ENCODE results near the gene FADS6.
"Not testable (repeated sequence)": the region's sequence is repeated elsewhere in the genome, so short reads cannot be mapped to it uniquely, and the experiment has no call there.

Gene FADS6

GRCh38 chr17:74917430-74917829 is 24.0 kb upstream of the FADS6 start:
- Histone ChIP-seq H3K4me3 (ENCODE audit: low read length) (no peak overlapping the region), H3K9ac (ENCODE audit: low read length) (no peak overlapping the region), H3K9me3 (ENCODE audit: control insufficient read depth, low read length) (no peaks in the 10 kb centered on the region), H3K36me3 (ENCODE audit: control insufficient read depth, insufficient read depth, low read length) (no peaks in the 10 kb centered on the region), H3K27me3 (ENCODE audit: control insufficient read depth, insufficient read depth, low read length) (peaks cover 32% of the 10 kb centered on the region), H3K4me1 (ENCODE audit: control insufficient read depth, insufficient read depth, low read length) (peaks cover 8% of the 10 kb centered on the region)

GRCh38 chr17:74916851-74917199 is 23.4 kb upstream of the FADS6 start:
- Histone ChIP-seq H3K9me3 (ENCODE audit: control insufficient read depth, low read length) (no peaks in the 10 kb centered on the region), H3K9ac (ENCODE audit: low read length) (no peak overlapping the region), H3K4me1 (ENCODE audit: control insufficient read depth, insufficient read depth, low read length) (peaks cover 8% of the 10 kb centered on the region), H3K27me3 (ENCODE audit: control insufficient read depth, insufficient read depth, low read length) (peaks cover 28% of the 10 kb centered on the region), H3K36me3 (ENCODE audit: control insufficient read depth, insufficient read depth, low read length) (no peaks in the 10 kb centered on the region), H3K4me3 (ENCODE audit: low read length) (no peak overlapping the region)

DNA sequence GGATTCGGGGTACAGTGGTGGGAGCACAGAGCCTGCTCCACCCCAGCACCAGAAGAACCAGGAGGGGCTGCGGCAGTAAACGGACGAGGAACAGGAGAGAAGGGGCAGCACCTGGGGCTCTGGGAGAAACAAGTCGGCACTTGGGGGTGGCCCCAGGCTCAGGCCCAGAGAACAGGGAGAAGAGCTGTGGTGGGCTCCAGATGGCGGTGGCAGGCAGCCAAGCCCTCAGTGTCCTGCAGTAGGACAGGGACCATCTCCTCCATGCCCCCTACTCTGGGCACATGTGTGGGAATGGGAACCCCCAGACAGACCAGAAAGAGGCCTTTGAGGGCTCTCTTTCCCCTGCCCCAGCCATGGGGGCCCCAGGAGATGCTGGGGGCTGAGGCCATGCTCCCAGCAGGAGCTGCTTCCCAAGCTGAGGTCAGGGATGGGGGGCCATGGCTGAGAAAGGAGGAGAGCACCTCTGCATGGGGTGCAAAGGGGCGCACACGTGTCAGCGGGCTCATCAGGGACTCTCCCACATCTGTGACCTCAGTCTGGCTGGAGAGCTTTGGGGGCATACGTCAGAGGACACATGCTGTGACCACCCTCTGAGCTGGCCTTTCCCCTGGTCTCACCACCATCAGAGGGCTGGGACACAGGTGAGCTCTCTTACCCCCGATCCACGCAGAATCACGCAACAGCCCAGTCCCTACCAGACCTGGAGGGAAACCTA is 22.9 kb upstream of the FADS6 start:
- Histone ChIP-seq H3K9me3 (ENCODE audit: control insufficient read depth, low read length) (no peaks in the 10 kb centered on the region), H3K9ac (ENCODE audit: low read length) (no peak overlapping the region), H3K27me3 (ENCODE audit: control insufficient read depth, insufficient read depth, low read length) (peaks cover 23% of the 10 kb centered on the region), H3K4me1 (ENCODE audit: control insufficient read depth, insufficient read depth, low read length) (peaks cover 8% of the 10 kb centered on the region), H3K4me3 (ENCODE audit: low read length) (no peak overlapping the region), H3K36me3 (ENCODE audit: control insufficient read depth, insufficient read depth, low read length) (no peaks in the 10 kb centered on the region)

DNA sequence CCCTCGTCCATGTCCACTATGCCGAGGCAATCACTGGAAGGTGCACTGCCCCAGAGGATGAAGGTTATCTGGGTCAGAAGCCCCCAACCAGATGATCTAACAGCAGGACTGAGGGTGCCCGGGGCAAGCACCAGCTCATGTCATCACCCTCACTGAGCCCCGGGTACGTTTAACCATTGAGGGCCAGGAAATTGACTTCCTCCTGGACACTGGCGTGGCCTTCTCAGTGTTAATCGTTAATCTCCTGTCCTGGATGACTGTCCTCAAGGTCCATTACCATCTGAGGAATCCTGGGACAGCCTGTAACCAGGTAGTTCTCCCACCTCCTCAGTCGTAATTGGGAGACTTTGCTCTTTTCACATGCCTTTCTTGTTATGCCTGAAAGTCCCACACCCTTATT is 18.0 kb upstream of the FADS6 start:
- H3K36me3 ChIP-seq (ENCODE audit: control insufficient read depth, insufficient read depth, low read length); H3K9me3 ChIP-seq (ENCODE audit: control insufficient read depth, low read length): not testable (repeated sequence)
- peaks cover 11% of the 10 kb centered on the region for H3K27me3 ChIP-seq (ENCODE audit: control insufficient read depth, insufficient read depth, low read length)

DNA sequence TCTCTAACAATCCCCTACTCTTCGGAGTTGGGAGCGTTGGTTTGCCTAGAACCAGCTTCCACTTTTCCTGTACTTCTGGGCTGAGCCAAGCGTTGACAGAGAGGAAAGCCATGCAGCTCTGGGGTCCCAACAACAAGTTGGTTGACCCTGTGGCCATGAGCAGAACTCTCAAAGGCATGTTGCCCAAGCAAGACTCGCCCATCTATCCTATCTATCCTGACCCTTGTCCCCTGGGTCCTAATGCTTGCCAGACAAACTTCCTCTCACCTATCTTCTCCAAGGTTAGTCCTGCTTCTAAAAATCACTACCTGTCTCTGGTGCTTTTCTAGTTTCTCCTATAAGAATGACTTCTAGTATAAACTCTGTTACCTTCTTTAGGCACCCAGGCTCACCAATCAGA is 15.7 kb upstream of the FADS6 start:
- not testable (repeated sequence) for H3K9me3 ChIP-seq (ENCODE audit: control insufficient read depth, low read length); H3K9ac ChIP-seq (ENCODE audit: low read length); H3K4me3 ChIP-seq (ENCODE audit: low read length); H3K4me1 ChIP-seq (ENCODE audit: control insufficient read depth, insufficient read depth, low read length); H3K36me3 ChIP-seq (ENCODE audit: control insufficient read depth, insufficient read depth, low read length)
- peaks cover 18% of the 10 kb centered on the region for H3K27me3 ChIP-seq (ENCODE audit: control insufficient read depth, insufficient read depth, low read length)

More for the DNA sequence above, 18.0 kb upstream of the FADS6 start:
- H3K9ac ChIP-seq (ENCODE audit: low read length); H3K4me1 ChIP-seq (ENCODE audit: control insufficient read depth, insufficient read depth, low read length); H3K4me3 ChIP-seq (ENCODE audit: low read length): not testable (repeated sequence)

DNA sequence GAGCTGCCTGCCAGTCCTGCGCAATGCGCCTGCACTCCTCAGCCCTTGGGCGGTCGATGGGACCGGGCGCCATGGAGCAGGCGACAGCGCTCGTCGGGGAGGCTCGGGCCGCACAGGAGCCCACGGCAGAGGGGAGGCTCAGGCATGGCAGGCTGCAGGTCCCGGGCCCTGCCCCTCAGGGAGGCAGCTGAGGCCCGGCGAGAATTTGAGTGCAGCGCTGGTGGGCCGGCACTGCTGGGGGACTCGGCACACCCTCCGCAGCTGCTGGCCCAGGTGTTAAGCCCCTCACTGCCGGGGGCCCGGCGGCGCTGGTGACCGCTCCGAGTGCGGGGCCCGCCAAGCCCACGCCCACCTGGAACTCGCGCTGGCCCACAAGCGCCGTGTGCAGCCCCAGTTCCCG is 13.6 kb upstream of the FADS6 start:
- H3K9me3 ChIP-seq (ENCODE audit: control insufficient read depth, low read length): no peaks in the 10 kb centered on the region
- no peaks in the 10 kb centered on the region for H3K36me3 ChIP-seq (ENCODE audit: control insufficient read depth, insufficient read depth, low read length)
- H3K27me3 ChIP-seq (ENCODE audit: control insufficient read depth, insufficient read depth, low read length): peaks cover 37% of the 10 kb centered on the region
- H3K4me1 ChIP-seq (ENCODE audit: control insufficient read depth, insufficient read depth, low read length): peaks cover 2% of the 10 kb centered on the region
- no peak overlapping the region for H3K9ac ChIP-seq (ENCODE audit: low read length)
- H3K4me3 ChIP-seq (ENCODE audit: low read length): no peak overlapping the region

- H3K27me3 ChIP-seq (ENCODE audit: control insufficient read depth, insufficient read depth, low read length): peaks cover 42% of the 10 kb centered on the region
- H3K9ac ChIP-seq (ENCODE audit: low read length); H3K9me3 ChIP-seq (ENCODE audit: control insufficient read depth, low read length); H3K4me1 ChIP-seq (ENCODE audit: control insufficient read depth, insufficient read depth, low read length); H3K4me3 ChIP-seq (ENCODE audit: low read length); H3K36me3 ChIP-seq (ENCODE audit: control insufficient read depth, insufficient read depth, low read length): not testable (repeated sequence)
Measured at GRCh38 chr17:74906214-74906793, 12.9 kb upstream of the FADS6 start.

GRCh38 chr17:74904687-74905409 is 11.4 kb upstream of the FADS6 start:
- peaks cover 54% of the 10 kb centered on the region for H3K27me3 ChIP-seq (ENCODE audit: control insufficient read depth, insufficient read depth, low read length)
- H3K4me3 ChIP-seq (ENCODE audit: low read length): no peak overlapping the region
- no peaks in the 10 kb centered on the region for H3K36me3 ChIP-seq (ENCODE audit: control insufficient read depth, insufficient read depth, low read length)
- no peaks in the 10 kb centered on the region for H3K9me3 ChIP-seq (ENCODE audit: control insufficient read depth, low read length)
- peaks cover 4% of the 10 kb centered on the region for H3K4me1 ChIP-seq (ENCODE audit: control insufficient read depth, insufficient read depth, low read length)
- H3K9ac ChIP-seq (ENCODE audit: low read length): no peak overlapping the region

DNA sequence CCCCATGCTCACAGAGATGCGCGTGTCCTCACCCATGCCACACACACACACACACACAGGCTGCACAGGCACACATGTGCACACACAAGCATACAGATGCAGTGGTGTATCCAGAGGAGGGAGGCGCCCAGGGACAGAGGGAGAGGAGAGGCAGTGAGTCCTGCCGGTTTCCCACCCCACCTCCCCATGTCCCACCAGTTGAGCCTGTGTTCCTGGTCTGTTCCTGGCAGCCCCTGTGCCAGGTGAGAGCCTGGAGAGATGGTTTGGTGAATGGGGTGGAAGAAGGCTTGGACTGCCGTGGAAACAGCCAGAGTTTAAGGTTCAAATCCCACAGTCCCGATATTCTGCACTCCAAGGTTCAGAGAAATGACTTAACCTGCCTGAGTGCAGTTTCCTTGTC is 10.2 kb upstream of the FADS6 start:
- Histone ChIP-seq H3K27me3 (ENCODE audit: control insufficient read depth, insufficient read depth, low read length) (peaks cover 54% of the 10 kb centered on the region), H3K9ac (ENCODE audit: low read length) (no peak overlapping the region), H3K4me3 (ENCODE audit: low read length) (no peak overlapping the region), H3K36me3 (ENCODE audit: control insufficient read depth, insufficient read depth, low read length) (no peaks in the 10 kb centered on the region), H3K4me1 (ENCODE audit: control insufficient read depth, insufficient read depth, low read length) (peaks cover 4% of the 10 kb centered on the region), H3K9me3 (ENCODE audit: control insufficient read depth, low read length) (no peaks in the 10 kb centered on the region)

DNA sequence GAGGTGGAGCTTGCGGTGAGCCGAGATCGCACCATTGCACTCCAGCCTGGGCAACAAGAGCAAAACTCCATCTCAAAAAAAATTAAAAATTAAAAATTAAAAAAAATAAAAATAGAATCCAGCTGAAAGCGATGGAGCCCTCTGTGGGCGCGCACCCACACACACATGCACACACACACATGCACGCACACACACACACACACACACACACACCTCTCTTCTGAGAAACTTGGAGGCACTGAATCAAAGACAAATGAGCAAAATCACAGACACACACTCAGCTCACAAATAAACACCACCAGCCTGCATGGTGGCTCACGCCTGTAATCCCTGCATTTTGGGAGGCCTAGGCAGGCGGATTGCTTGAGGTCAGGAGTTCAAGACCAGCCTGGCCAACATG is 9.6 kb upstream of the FADS6 start:
- H3K36me3 ChIP-seq (ENCODE audit: control insufficient read depth, insufficient read depth, low read length): no peaks in the 10 kb centered on the region
- H3K9ac ChIP-seq (ENCODE audit: low read length): no peak overlapping the region
- no peaks in the 10 kb centered on the region for H3K9me3 ChIP-seq (ENCODE audit: control insufficient read depth, low read length)
- H3K4me1 ChIP-seq (ENCODE audit: control insufficient read depth, insufficient read depth, low read length): peaks cover 4% of the 10 kb centered on the region
- peaks cover 58% of the 10 kb centered on the region for H3K27me3 ChIP-seq (ENCODE audit: control insufficient read depth, insufficient read depth, low read length)
- H3K4me3 ChIP-seq (ENCODE audit: low read length): no peak overlapping the region

- Histone ChIP-seq H3K9me3 (ENCODE audit: control insufficient read depth, low read length) (no peaks in the 10 kb centered on the region), H3K27me3 (ENCODE audit: control insufficient read depth, insufficient read depth, low read length) (peaks cover 61% of the 10 kb centered on the region), H3K9ac (ENCODE audit: low read length) (no peak overlapping the region), H3K4me1 (ENCODE audit: control insufficient read depth, insufficient read depth, low read length) (peaks cover 4% of the 10 kb centered on the region), H3K4me3 (ENCODE audit: low read length) (no peak overlapping the region), H3K36me3 (ENCODE audit: control insufficient read depth, insufficient read depth, low read length) (no peaks in the 10 kb centered on the region)
Measured at GRCh38 chr17:74901353-74902135, 8.1 kb upstream of the FADS6 start.

- Histone ChIP-seq H3K9me3 (ENCODE audit: control insufficient read depth, low read length) (no peaks in the 10 kb centered on the region), H3K9ac (ENCODE audit: low read length) (no peak overlapping the region), H3K27me3 (ENCODE audit: control insufficient read depth, insufficient read depth, low read length) (peaks cover 73% of the 10 kb centered on the region), H3K4me1 (ENCODE audit: control insufficient read depth, insufficient read depth, low read length) (peaks cover 4% of the 10 kb centered on the region), H3K36me3 (ENCODE audit: control insufficient read depth, insufficient read depth, low read length) (no peaks in the 10 kb centered on the region), H3K4me3 (ENCODE audit: low read length) (no peak overlapping the region)
Measured at GRCh38 chr17:74900208-74900607, 6.8 kb upstream of the FADS6 start.
